HepG2 (cell line): ENCODE measurements around the gene TAPBP. TPM values are rescaled to one million over a fixed set of nuclear protein-coding genes. Genes with fewer than 3 reads are reported as not detected.
A peak's percentile ranks its signal among the peaks of the same experiment; 100 is the strongest.

Source experiments
- ARNT ChIP-seq: fragments of 450-650 bp; IDR thresholded peaks from 2 replicates; pipeline ENCODE4 v1.6.1; 2017
- CHD2 ChIP-seq: IDR thresholded peaks from 2 replicates; pipeline ENCODE4 v1.6.1; 2011; ENCODE audit warnings: low read depth, low read length, improper control_type of control experiment
- CTCF ChIP-seq: sonication (generic); formaldehyde crosslinking; IDR thresholded peaks from 2 replicates; pipeline ENCODE4 v1.5.0; 2020; ENCODE audit warnings: mild to moderate bottlenecking, missing genetic modification reagents, moderate library complexity
- HNRNPH1 ChIP-seq: fragments of 200-400 bp; formaldehyde crosslinking; optimal IDR thresholded peaks from 2 replicates; pipeline ENCODE3; 2017; ENCODE audit warnings: mild to moderate bottlenecking, low read depth, low read length
- MTERF4 ChIP-seq: sonication (generic); formaldehyde crosslinking; IDR thresholded peaks from 2 replicates; pipeline ENCODE4 v1.8.0; 2023; ENCODE audit warnings: mild to moderate bottlenecking, missing genetic modification reagents
- NFE2L2 ChIP-seq: fragments of 150-350 bp; IDR thresholded peaks from 2 replicates; pipeline ENCODE4 v1.6.1; 2014; ENCODE audit warnings: low read length
- POLR2AphosphoS2 ChIP-seq: IDR thresholded peaks from 2 replicates; pipeline ENCODE4 v1.6.1; 2011; ENCODE audit warnings: low read depth, low read length, improper control_type of control experiment
- PREB ChIP-seq: sonication (generic); formaldehyde crosslinking; IDR thresholded peaks from 2 replicates; pipeline ENCODE4 v1.4.0; 2020; ENCODE audit warnings: missing genetic modification reagents
- RAD51 ChIP-seq: fragments of 450-650 bp; IDR thresholded peaks from 2 replicates; pipeline ENCODE4 v1.6.1; 2016; ENCODE audit warnings: borderline replicate concordance
- RXRA ChIP-seq: sonication (generic); formaldehyde crosslinking; IDR thresholded peaks from 2 replicates; pipeline ENCODE4 v1.5.1; 2020; ENCODE audit warnings: missing genetic modification reagents
- SAP130 ChIP-seq: IDR thresholded peaks from 2 replicates; pipeline ENCODE4 v1.6.1; 2016; ENCODE audit warnings: low read depth
- SKI ChIP-seq: fragments of 450-650 bp; IDR thresholded peaks from one replicate; pipeline ENCODE4 v1.6.1; 2018; ENCODE audit warnings: mild to moderate bottlenecking; ENCODE audit not compliant: partially characterized antibody
- SOX5 ChIP-seq: IDR thresholded peaks from 2 replicates; pipeline ENCODE4 v1.6.1; 2016; ENCODE audit warnings: borderline replicate concordance
- ZNF256 ChIP-seq: sonication (generic); formaldehyde crosslinking; conservative IDR thresholded peaks from 2 replicates; pipeline ENCODE4 v1.4.0; 2020; ENCODE audit warnings: missing genetic modification reagents
- ZNF468 ChIP-seq: sonication (generic); formaldehyde crosslinking; IDR thresholded peaks from 2 replicates; pipeline ENCODE4 v1.8.0; 2022; ENCODE audit warnings: mild to moderate bottlenecking, moderate library complexity, missing genetic modification reagents
- ZNF589 ChIP-seq: sonication (generic); formaldehyde crosslinking; conservative IDR thresholded peaks from 2 replicates; pipeline ENCODE4 v1.8.0; 2022; ENCODE audit warnings: mild to moderate bottlenecking, moderate library complexity, missing genetic modification reagents
- ZNF747 ChIP-seq: sonication (generic); formaldehyde crosslinking; IDR thresholded peaks from 2 replicates; pipeline ENCODE4 v1.8.1; 2023; ENCODE audit warnings: missing genetic modification reagents, mild to moderate bottlenecking, borderline replicate concordance
- ZNF766 ChIP-seq: sonication (generic); formaldehyde crosslinking; IDR thresholded peaks from 2 replicates; pipeline ENCODE4 v1.5.0; 2020; ENCODE audit warnings: missing genetic modification reagents, borderline replicate concordance
- ZSCAN20 ChIP-seq: sonication (generic); formaldehyde crosslinking; IDR thresholded peaks from 2 replicates; pipeline ENCODE4 v1.4.0; 2020; ENCODE audit warnings: missing genetic modification reagents, mild to moderate bottlenecking, borderline replicate concordance
- ZSCAN21 ChIP-seq: sonication (generic); formaldehyde crosslinking; IDR thresholded peaks from 2 replicates; pipeline ENCODE4 v1.8.0; 2022; ENCODE audit warnings: mild to moderate bottlenecking, missing genetic modification reagents, moderate library complexity, borderline replicate concordance
- polyA plus RNA-seq, 8 experiments: library from polyadenylated mRNA; depleted of rRNA in 3 of 8; stranded (reverse) in 7 of 8; unstranded in 1 of 8; fragments of >200 nt; fragmentation: Illumina TruSeq in 4 of 8; extraction: Trizol in 4 of 8; gene quantifications; 2 replicates each; pipeline versions ENCODE4 v1.2.1 to v1.2.3, GENCODE V29; 2011 to 2016; ENCODE audit warnings: low read depth in 4 of 8, missing spikeins in 1 of 8, mixed read lengths in 1 of 8; ENCODE audit not compliant: insufficient read depth in 1 of 8
- total RNA-seq, 5 experiments: library from RNA; depleted of rRNA; stranded (reverse); fragments of >200 nt; fragmentation: Illumina TruSeq; extraction: Trizol; gene quantifications; 2 replicates each; pipeline ENCODE4 v1.2.3, GENCODE V29; 2016; ENCODE audit warnings: low read depth in 1 of 5
- TF ChIP-seq, protein P1 (sequence below): sonication (generic); formaldehyde crosslinking; IDR thresholded peaks from 2 replicates; pipeline ENCODE4 v1.4.0; 2020; ENCODE audit warnings: missing genetic modification reagents, mild to moderate bottlenecking, borderline replicate concordance
- TF ChIP-seq, protein P2 (sequence below): sonication (generic); formaldehyde crosslinking; IDR thresholded peaks from 2 replicates; pipeline ENCODE4 v1.5.0; 2020; ENCODE audit warnings: missing genetic modification reagents, mild to moderate bottlenecking, borderline replicate concordance

Gene TAPBP
- total and polyA plus RNA-seq, 2 of the 13 experiments (the other 11 are each of a cell fraction or from before 2014, with no cell fraction given) = 27.4 to 32.3 TPM

DNA sequence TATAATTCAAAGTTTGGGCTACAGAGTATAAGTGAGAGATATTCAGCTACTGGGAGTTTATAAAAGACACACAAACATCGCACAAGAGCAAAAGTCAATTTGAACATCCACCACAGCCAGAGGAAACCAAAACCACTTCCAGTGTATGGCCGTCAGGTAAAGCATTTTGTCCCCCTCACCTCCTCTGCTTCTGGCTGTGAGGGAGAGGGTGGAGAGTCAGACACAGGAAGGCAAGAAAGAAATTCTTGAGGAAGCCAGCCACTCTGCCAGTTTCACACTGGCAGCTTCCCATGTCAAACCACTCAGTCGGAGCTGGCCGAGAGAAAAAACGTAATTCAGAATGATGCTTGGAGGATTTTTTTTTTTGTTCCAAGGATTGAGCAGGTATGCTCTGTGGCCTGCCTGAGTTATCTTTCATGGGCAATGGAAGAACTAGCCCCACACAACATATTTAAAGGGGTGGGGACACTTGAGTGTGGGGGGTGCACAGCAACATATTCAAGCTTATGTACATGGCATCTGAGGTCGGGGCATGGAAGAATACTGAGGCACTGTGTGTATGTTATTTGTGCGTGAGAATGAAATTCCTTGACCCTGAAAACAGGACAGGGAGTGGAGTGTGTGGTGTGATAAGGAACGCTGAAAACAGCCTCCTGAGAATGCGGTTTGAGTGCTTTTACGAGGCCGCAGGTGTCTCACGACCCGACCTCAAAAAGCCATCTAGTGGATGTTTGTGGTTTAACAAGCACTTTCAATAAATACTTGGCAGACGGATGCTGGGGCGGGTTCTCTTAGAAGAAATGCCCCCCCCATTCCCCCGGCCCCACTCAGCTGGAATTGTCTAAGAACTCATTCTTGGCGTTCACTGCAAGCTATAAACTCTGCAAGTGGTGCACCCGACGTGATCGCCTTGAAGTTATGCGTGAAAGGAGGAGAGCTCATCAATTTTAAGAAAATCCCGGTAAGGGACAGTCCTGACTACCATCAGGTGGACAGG lies 31.1 kb upstream of the TAPBP start (continued):
- TF ChIP-seq HNRNPH1 (no peak), CTCF (CRISPR knock-in tag) (peak; percentile 83), ZNF766 (CRISPR knock-in tag) (no peak), ZNF747 (CRISPR knock-in tag) (no peak), ZNF589 (no peak), SKI (no peak), ZNF468 (no peak), CHD2 (no peak), NFE2L2 (no peak), PREB (no peak), SOX5 (CRISPR knock-in tag) (no peak), RAD51 (no peak), ZSCAN20 (no peak), MTERF4 (no peak), RXRA (no peak), SAP130 (CRISPR knock-in tag) (peak; percentile 49), ZNF256 (CRISPR knock-in tag) (no peak), ARNT (no peak), ZSCAN21 (CRISPR knock-in tag) (no peak), POLR2AphosphoS2 (no peak)
- TF ChIP-seq, protein P1, sequence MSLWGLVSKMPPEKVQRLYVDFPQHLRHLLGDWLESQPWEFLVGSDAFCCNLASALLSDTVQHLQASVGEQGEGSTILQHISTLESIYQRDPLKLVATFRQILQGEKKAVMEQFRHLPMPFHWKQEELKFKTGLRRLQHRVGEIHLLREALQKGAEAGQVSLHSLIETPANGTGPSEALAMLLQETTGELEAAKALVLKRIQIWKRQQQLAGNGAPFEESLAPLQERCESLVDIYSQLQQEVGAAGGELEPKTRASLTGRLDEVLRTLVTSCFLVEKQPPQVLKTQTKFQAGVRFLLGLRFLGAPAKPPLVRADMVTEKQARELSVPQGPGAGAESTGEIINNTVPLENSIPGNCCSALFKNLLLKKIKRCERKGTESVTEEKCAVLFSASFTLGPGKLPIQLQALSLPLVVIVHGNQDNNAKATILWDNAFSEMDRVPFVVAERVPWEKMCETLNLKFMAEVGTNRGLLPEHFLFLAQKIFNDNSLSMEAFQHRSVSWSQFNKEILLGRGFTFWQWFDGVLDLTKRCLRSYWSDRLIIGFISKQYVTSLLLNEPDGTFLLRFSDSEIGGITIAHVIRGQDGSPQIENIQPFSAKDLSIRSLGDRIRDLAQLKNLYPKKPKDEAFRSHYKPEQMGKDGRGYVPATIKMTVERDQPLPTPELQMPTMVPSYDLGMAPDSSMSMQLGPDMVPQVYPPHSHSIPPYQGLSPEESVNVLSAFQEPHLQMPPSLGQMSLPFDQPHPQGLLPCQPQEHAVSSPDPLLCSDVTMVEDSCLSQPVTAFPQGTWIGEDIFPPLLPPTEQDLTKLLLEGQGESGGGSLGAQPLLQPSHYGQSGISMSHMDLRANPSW (CRISPR knock-in tag) = no peak
- TF ChIP-seq, protein P2, sequence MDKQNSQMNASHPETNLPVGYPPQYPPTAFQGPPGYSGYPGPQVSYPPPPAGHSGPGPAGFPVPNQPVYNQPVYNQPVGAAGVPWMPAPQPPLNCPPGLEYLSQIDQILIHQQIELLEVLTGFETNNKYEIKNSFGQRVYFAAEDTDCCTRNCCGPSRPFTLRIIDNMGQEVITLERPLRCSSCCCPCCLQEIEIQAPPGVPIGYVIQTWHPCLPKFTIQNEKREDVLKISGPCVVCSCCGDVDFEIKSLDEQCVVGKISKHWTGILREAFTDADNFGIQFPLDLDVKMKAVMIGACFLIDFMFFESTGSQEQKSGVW (CRISPR knock-in tag) = no peak
